ENCODE measurements around the gene DNM3. TPM values are rescaled to one million over a fixed set of nuclear protein-coding genes. Genes with fewer than 3 reads are reported as not detected.

The DNM3 gene
- total and polyA plus RNA-seq, 2 of the 8 experiments (the other 6 are each of a cell fraction or from before 2014, with no cell fraction given): 2.0 to 8.5 TPM

DNA sequence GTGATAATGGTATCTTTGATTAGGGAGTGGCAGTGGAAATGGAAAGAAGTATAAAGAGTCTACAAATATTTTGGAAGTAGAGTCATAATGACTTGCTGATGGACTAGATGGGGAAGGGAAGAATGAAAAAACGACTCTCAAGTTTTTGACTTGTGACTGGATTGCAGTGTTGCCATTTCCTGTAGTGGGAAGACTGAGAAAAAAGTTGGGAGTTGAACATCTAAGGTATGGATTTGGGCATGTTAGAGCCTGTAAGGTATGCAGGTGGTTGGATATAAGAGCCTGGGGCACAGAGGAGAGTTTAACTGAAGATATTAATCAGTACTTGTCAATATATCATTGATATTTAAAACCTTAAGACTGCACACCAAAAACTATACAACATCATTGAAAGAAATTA lies 19.4 kb downstream of the DNM3 start:
- Histone ChIP-seq H2BK12ac (ENCODE audit: low read depth, low read length) (no peak overlapping the region), H3K4me2 (ENCODE audit: insufficient read depth in 1 of 2, low read depth in 2 of 2, low read length in 2 of 2) (no peak overlapping the region), H3K27ac (ENCODE audit: low read depth, low read length) (no peak overlapping the region), H3K36me3 (ENCODE audit: control insufficient read depth in 2 of 4, insufficient read depth in 4 of 4, low read length in 3 of 4) (no peaks in the 10 kb centered on the region), H3K79me2 (ENCODE audit: control insufficient read depth in 1 of 2, insufficient read depth in 2 of 2, low read length in 2 of 2) (no peaks in the 10 kb centered on the region), H4K8ac (ENCODE audit: extremely low read depth, insufficient read depth, low read length) (no peak overlapping the region), H3K18ac (ENCODE audit: extremely low read depth, low read length) (no peak overlapping the region), H4K20me1 (replicated peaks in 1 of 2; ENCODE audit: control insufficient read depth in 1 of 2, insufficient read depth in 2 of 2, low read length in 2 of 2) (no peaks in the 10 kb centered on the region), H3K9me3 (ENCODE audit: insufficient read depth in 2 of 2, low read depth in 1 of 2, low read length in 1 of 2) (no peaks in the 10 kb centered on the region), H3K4me1 (replicated peaks in 1 of 4; ENCODE audit: control insufficient read depth in 3 of 4, insufficient read depth in 4 of 4, low read length in 3 of 4) (no peaks in the 10 kb centered on the region), H3K9ac (replicated peaks in 1 of 4; ENCODE audit: extremely low read depth in 1 of 4, low read depth in 3 of 4, low read length in 3 of 4) (no peak overlapping the region), H4K5ac (ENCODE audit: insufficient read length, low read depth, low read length) (no peak overlapping the region), H3K79me1 (ENCODE audit: low read depth, low read length) (no peaks in the 10 kb centered on the region), H3K23ac (ENCODE audit: insufficient read length) (no peak overlapping the region), H2AK5ac (ENCODE audit: low read depth, low read length) (no peak overlapping the region), H2BK120ac (replicated peaks; ENCODE audit: low read depth, low read length) (no peak overlapping the region), H3K56ac (replicated peaks; ENCODE audit: insufficient read length, low read depth, low read length) (no peak overlapping the region), H2BK15ac (ENCODE audit: low read length) (no peak overlapping the region), H2BK5ac (ENCODE audit: low read depth, low read length) (no peak overlapping the region), H2BK20ac (ENCODE audit: low read length) (no peak overlapping the region), H3K4ac (replicated peaks; ENCODE audit: insufficient read length, low read depth, low read length) (no peak overlapping the region), H3K14ac (ENCODE audit: insufficient read length) (no peak overlapping the region), H2AFZ (ENCODE audit: low read length) (no peak overlapping the region), H4K91ac (replicated peaks; ENCODE audit: insufficient read length, low read length) (no peak overlapping the region), H3K4me3 (ENCODE audit: extremely low read depth in 1 of 4, insufficient read depth in 2 of 4, low read depth in 3 of 4, low read length in 4 of 4) (no peak overlapping the region), H3K23me2 (ENCODE audit: low read depth, low read length) (no peaks in the 10 kb centered on the region), H3K27me3 (replicated peaks in 1 of 4; ENCODE audit: control insufficient read depth in 3 of 4, extremely low read depth in 1 of 4, insufficient read depth in 3 of 4, low read length in 3 of 4) (no peaks in the 10 kb centered on the region)
- TF ChIP-seq HDAC2 (IDR thresholded peaks at IDR 0.05; ENCODE audit: borderline replicate concordance in 1 of 2, low read depth in 2 of 2, low read length in 2 of 2): no peak
- ChIA-PET POLR2A (ENCODE audit: partially characterized antibody) (no interaction called here), CTCF (ENCODE audit: partially characterized antibody) (interaction anchor here (0.8 kb wide), 1 partner anchor 120 kb away, joined by 4 read pairs; no protein-coding TSS in a partner anchor)
- DNase-seq (ENCODE audit: low read depth in 1 of 2, low spot score in 2 of 2) (no peak), FAIRE-seq (no peak)
- WGBS, 2 experiments (ENCODE audit: extremely low coverage in 1 of 2, insufficient coverage in 1 of 2, insufficient read length in 1 of 2, insufficient replicate concordance in 2 of 2, low coverage in 1 of 2, low lambda C conversion rate in 2 of 2, missing lambda C conversion rate in 1 of 2): 74% methylated on average over 1 of the region's 1 CpG; no CpG with 5 or more reads in 1 of the 2 experiments

All from H1 (cell line).